Endometrial microvascular endothelial cells (primary cell): ENCODE data around the gene PRC1. TPM values are rescaled to one million over a fixed set of nuclear protein-coding genes. Genes with fewer than 3 reads are reported as not detected.
"Not testable (repeated sequence)": the region's sequence is repeated elsewhere in the genome, so short reads cannot be mapped to it uniquely, and the experiment has no call there.

Experiments used
- in situ Hi-C: cut with HindIII; loops from 2 replicates; pipeline ENCODE4 v1.10.0; 2017; ENCODE audit warnings: low sequenced_read_pairs, low pct_unique_long_range_greater_than_20kb; ENCODE audit errors: inconsistent ontology term
- total RNA-seq: library from RNA; depleted of rRNA; stranded (reverse); fragments of >200 nt; gene quantifications from one replicate; pipeline ENCODE4 v1.2.3, GENCODE V29; 2015; ENCODE audit errors: inconsistent ontology term

PRC1 gene, protein sequence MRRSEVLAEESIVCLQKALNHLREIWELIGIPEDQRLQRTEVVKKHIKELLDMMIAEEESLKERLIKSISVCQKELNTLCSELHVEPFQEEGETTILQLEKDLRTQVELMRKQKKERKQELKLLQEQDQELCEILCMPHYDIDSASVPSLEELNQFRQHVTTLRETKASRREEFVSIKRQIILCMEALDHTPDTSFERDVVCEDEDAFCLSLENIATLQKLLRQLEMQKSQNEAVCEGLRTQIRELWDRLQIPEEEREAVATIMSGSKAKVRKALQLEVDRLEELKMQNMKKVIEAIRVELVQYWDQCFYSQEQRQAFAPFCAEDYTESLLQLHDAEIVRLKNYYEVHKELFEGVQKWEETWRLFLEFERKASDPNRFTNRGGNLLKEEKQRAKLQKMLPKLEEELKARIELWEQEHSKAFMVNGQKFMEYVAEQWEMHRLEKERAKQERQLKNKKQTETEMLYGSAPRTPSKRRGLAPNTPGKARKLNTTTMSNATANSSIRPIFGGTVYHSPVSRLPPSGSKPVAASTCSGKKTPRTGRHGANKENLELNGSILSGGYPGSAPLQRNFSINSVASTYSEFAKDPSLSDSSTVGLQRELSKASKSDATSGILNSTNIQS
- 230 TPM for total RNA-seq

DNA sequence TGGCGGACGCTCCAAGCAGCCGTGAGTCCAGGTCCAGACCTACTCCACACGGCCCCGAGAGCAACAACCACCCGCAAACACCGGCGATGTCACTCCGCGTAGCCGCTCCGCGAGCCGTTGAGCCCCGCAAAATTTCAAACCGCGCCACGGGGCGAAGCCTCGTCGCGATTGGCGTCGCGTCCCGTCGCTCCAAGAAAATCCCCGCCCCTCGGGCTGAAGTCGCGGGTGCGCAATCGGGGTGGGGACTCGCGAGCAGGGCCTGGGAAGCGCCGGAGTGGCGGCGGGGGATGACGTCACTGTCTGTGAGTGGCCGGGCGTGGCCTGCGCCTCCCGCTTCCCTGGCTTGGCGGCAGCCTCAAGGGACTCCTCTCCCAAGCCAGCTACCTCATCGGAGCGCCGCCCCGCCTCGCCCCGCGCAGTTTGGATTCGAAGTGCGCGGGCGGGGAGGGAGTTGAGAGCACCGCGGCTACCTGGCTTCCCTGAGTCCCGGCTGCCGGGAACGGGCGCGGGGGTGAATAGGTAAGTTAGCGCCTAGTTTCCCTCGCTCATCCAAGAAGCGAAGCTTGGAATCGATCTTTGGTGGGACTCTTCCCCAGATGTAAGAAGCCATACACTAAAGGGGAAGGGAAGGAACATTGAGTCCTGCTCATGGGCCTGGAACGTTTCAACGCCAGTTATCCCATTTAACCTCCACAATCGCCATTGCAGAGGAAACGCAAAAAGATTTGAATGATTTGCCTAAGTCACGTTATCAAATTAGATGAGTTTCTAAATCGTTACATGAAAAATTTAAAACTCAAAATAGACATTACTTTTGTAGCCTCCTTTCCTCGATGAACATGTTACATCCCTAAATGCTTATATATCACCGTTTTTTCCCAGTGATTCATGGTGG lies at the start of gene PRC1:
TSS of gene PRC1 (minus strand) at position 119 of the 895 bp plus-strand sequence. CDS start at position 1, 118 bp downstream.
- in situ Hi-C loops = no loop called here

DNA sequence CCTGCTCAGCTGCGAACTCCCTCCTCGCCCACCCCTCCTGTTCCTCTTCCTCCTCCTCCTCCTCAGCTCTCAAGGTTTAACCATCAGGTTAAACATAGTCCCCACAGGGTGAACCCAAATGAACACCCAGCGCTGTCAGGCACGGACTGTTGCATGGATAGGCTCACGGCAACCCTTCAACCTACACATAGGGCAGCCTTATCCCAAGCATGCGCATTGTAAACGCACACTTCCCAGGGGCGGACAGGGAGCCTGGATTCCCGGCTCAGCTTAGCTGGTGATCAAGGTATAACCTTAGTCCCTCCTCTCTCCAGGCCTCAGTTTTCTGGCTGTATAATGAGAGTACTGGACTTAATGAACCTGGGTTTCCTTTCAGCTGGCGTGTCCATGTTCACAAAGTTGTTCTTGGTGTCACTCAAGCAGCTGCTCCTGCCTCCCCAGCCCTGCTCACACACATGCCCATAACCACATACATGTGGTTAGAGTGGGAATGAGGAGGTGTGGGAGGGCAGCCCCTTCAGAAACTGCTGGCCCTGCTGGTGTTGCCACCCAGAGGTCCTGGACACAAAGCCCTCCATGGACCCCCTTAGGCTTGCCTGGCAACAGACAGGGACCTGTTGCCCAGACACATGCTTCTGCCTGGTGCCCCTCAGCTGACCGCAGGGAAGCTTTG lies 49.0 kb upstream of the PRC1 start:
- in situ Hi-C loops = no loop called here

DNA sequence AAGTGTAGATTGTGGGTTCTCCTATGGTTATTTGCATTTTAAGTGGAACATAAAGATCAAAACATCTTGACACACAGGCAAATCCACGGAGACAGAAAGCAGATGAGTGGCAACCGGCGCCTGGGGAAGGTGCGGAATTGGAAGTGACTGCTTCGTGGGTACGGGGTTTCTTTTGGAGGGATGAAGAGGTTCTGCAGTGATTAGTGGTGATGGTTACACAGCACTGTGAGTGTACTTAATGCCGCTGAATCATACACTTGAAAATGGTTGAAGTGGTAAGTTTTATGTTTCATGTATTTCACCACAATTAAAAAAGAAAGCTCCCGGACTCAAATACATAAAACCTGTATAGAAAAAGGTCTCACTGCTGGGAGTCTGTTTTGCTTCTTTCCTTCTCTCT lies 46.5 kb upstream of the PRC1 start:
- in situ Hi-C loops = no loop called here

DNA sequence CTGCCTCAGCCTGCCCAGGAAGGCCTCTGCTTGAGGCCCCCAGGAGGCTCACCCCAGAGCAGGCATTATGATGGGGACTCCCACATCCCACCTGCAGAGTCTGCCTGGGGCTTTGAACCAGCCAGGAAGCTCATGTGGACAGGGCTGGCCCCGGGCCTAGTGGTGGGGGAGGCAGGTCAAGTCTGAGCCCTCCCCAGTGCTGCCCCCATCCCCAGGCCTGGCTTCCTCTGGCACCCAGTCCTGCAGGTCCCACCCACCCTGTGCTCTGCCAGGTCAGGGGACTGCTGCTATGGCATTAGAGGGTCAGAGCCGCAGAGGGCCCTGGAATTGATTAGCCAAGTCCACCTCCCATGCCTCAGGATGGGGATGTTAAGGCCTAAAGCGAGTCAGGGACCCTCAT lies 45.7 kb upstream of the PRC1 start:
- in situ Hi-C loops = no loop called here

DNA sequence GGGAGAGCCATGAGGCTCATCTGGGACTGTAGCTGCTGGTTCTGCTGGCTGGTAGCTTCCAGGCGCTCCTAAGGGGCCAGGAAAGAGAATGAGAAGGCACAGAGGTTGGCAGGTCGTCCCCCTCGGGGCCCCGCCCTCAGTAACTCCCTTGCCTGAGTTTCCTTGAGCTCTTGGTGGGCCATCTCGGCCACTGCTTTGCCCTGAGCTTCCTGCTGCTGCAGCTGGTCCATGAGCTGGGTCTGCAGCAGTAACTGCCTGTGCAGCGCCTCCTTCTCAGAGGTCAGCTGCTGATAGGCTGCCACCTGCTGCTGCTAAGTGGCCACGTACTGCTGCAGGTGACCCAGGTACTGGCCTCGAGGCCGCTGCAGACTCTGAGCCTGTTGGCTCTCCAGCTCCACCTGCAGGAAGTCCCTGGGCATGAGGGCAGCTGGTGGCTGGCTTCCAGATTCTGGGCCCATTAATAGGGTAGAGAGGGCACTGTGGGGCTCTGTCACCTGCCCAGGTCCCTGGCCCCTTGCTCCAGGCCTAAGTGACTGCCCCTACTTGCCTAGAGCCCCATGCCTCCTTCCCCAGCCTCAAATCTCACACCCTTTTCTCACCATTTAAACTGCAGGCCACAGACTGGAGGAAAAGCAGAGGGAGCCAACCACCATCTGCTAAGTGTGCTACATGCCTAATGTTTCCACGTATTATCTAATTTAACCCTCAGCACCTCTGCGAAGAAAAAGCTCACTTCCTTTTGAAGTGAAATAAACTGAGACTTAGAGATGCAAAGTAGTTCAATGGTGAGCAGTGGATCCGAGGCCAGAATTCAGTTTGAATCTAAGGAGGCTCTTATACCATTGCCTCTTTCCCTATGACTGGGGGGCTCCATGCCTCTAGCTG lies 38.8 kb upstream of the PRC1 start:
- in situ Hi-C loops = no loop called here

DNA sequence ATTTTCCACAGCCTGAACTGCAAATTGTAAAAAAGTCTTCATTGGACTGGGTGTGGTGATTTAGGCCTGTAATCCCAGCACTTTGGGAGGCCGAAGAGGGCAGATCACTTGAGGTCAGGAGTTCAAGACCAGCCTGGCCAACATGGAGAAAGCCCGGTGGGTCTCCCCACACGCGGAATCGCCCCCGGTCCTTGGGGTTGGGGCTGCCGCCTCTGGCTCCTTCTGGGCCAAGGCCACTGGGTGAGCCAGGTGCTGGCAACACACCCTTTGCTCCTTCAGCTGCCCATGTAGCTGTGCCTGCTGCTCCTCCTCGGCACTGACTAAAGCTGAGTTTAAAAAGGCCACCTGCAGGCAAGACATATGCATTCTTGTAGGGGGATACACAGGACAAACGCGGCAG lies 37.5 kb upstream of the PRC1 start:
- in situ Hi-C loops = no loop called here

DNA sequence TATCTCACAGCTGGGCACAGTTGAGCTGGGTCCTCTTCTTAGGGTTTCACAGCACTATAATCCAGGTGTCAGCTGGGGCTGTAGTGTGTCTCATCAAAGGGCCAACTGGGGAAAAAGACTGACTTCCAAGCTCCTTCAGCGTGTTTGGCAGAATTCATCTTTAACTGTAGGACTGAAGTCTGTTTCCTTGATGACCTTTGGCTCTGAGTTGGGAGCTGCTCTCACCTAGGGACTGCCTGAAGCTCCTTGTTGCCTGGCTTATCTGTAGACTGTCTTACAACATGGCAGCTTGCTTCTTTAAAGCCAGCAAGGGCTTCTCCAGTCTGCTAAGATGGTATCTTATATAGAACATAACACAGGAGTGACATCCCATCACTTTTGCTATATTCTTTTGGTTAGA lies 33.3 kb upstream of the PRC1 start:
- in situ Hi-C loops = no loop called here

DNA sequence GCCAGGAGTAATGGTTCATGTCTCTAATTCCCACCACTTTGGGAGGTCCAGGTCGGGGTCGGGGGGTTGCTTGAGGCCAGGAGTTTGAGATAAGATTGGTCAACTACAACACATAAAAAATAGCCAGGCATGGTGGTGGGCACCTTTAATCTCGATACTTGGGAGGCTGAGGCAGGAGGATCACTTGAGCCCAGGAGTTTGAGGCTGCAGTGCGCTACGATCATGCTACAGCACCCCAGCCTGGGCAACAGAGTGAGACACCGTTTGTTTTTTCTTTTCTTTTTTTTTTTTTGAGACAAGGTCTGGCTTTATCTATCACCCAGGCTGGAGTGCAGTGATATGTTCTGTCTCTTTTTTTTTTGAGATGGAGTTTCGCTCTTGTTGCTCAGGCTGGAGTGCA lies 29.4 kb upstream of the PRC1 start:
- in situ Hi-C loops = no loop called here

DNA sequence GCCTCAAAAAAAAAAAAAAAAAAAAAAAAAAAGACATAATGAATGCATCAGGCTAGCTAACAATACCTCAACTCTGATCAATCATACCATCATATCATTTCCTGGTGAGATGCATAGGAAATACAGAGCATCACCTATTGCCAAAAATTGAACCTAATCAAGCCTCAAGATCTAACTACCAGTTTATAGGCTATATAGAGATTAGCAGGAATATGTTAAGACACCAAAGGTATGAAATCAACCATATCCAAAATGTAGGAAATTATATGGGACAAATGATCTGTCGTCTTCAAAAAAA lies 28.4 kb upstream of the PRC1 start:
- in situ Hi-C loops = no loop called here

DNA sequence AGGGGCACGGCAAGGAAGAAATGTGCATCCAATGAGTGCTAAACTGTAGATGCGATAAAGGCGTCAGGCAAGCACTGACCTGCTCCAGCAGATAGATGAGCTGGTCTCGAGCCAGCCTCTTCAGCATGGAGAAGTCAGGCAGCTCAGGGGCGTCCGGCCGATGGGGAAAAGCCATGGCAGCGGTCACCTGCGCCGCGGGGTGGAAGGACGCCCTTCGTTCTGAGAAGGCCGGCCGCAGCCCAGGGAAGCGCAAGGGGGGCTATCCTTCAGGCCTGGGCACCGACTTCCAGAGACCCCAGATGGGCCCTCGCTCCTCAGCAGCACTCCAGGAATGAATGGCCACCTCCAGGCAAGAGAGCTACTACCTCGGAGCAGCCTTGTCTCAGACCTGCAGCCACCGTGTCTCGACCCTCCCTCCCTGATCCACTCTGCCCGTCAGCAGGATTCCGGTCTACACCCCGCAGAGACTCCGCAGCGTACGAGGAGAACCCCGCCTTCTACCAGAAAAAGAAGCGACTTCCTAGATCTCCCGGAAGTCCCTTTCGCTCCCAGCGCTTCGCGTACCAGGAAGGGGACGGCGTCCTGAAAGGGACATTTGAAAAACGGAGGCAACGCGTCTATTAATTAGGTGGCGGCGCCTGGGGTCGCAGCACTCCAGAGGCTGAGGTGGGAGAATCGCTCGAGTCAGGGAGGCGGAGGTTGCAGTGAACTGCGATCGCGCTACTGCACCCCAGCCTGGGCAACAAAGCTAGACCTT lies 27.9 kb upstream of the PRC1 start, which contains the start of gene VPS33B:
TSS of gene VPS33B (minus strand) at position 520 of the 757 bp plus-strand sequence. CDS start at position 175, 345 bp downstream.
- in situ Hi-C loops = no loop called here

DNA sequence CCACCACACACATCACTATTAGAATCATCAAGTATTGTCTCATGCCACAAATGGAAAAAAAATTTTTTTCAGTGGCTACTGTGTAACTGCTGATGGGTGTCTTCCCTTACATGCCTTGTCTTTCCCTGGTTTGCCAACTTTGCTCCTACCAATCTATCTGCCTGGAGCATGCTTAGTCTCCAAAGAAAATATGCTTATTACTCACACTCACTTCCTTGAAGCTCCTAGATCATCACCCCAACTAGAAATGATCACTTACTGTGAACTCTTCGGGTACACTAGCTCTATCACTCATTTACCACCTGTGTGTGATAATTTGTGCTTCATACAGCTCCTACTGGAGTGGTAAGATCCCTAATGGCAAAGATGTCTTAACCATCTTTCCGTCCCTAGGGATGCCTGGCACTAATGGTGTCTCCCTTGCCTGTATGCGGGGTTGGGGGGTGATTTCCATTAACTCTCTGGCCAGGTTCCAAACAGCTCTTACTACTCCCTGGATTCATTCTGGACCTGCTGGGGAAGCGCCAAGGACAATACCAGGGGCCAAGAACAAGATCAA lies 27.3 kb upstream of the PRC1 start:
- in situ Hi-C loops = no loop called here

DNA sequence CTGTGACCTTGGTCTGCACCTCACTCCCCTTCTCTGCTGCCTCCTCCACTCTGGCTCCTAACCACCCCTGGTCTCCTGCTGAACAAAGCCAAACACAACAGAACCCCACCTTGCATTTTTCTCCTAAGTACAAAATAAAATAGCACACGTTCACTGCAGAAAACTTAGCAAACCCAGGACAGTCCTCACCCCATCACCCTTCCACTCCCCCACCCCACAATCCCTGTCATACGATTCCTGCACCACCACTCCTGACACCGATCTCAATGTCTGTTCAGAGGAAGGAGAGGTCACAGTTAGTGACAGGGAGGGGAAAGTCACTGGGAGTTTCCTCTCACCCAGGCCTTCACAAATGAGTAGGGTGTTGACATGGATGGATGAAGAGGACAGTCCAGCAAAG lies 23.8 kb upstream of the PRC1 start:
- in situ Hi-C loops = no loop called here

DNA sequence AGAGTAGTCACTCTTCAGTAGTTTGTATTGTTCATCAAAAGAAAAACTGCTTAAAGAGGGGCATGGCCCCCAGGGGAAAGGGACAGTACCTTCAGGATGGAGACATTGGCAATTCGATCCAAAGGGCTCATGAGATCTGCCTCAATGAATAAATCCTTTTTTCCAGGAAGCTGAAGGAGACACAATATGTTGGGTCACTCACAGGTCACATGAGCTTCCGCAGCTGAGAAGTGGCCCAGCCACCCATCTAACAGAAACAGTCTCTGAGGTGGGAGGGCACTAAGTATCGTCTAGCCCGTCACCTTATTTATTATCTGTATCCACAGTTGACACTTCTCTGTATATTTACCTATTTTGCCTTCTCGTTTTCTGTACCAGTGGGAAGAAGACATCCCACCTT lies 23.4 kb upstream of the PRC1 start:
- in situ Hi-C loops = no loop called here

DNA sequence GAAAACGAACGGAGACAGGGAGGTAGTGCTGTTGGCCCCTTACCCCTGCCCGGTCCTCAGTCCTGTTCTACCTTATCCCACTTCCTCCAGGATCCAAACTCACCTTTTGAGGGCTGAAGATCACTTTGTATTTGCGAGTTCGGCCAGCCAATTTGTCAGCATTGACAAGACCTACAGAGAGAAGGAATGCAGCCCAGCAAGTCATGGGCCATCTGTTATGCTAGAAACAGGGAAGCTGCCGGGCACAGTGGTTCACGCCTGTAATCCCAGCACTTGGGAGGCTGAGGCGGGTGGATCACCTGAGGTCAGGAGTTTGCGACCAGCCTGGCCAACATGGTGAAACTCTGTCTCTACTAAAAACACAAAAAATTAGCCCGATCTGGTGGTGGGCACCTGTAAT lies 19.4 kb upstream of the PRC1 start:
- in situ Hi-C loops = not testable (repeated sequence)

DNA sequence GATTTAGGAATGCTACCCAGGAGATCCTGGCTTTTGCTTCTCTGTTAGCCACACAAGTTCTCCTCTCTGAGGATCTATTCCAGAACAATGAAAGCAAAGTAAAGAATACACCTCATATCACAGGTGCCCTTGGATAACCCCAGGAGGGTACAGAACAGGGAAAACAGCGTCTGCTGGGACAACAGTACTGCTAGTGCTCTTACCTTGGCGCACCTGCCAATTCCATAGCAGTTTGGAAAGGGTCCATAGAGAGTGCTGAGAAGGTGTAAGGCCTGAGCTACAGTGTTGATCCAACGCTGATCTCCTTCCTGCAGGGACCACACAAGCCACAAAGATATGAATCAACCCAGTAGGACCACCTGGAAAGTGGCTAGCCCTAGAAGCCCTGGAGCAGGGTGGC lies 12.9 kb upstream of the PRC1 start:
- in situ Hi-C loops = no loop called here

DNA sequence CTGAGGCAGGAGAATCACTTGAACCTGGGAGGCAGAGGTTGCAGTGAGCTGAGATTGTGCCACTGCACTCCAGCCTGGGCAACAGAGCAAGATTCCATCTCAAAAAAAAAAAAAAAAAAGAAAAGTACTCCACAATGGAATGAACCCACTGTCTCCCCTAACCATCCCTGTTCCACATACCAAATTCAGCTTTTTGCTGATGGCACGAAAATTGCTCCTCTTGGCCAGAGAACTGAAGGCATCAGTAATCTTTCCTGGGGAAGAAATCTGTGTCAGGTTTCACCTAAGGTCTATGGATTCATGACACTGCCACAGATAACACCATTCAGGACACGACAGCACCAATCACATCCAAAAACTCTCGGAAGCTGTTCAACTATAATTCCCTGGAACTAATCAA lies 6.9 kb upstream of the PRC1 start:
- in situ Hi-C loops = no loop called here

DNA sequence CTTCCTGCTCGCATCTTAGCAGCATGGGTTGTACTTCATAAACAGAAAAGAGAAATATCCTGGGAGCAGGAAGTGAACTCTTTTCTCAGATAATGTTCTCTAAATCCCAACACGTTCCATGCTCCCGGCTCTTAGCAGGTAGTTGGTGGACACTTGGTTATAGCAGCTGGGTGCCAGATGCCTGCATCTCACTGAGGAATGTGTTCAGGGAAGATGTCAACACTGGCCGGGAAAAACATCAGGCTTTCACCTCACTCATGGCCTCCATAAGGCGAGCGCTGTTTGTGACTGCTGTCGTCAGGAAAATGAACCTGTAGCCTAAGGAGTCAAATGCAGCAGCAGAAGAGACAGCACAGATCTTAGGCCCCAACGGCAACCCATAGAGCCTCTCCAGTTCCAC lies 4.4 kb upstream of the PRC1 start:
- in situ Hi-C loops = no loop called here
